ENCODE data around the gene ZWILCH.

Gene ZWILCH

GRCh38 chr15:66598095-66598815 lies 93.1 kb downstream of the ZWILCH start:
- TF ChIP-seq YY1 (IDR thresholded peaks at IDR 0.05; ENCODE audit: low read depth) (no peak), TEAD4 (IDR thresholded peaks at IDR 0.05) (no peak), EP300 (IDR thresholded peaks at IDR 0.05; ENCODE audit: borderline replicate concordance) (no peak), EGR1 (IDR thresholded peaks at IDR 0.05) (no peak), FOXM1 (IDR thresholded peaks at IDR 0.05; ENCODE audit: borderline replicate concordance, low read depth) (no peak), TAF1 (IDR thresholded peaks at IDR 0.05; ENCODE audit: low read depth) (no peak), NFIC (IDR thresholded peaks at IDR 0.05) (no peak), RAD21 (IDR thresholded peaks at IDR 0.05; ENCODE audit: low read depth) (no peak), CREB1 (IDR thresholded peaks at IDR 0.05; ENCODE audit: low read depth) (no peak), CEBPB (IDR thresholded peaks at IDR 0.05) (no peak), ZBTB7A (IDR thresholded peaks at IDR 0.05; ENCODE audit: low read depth) (no peak), MAX (IDR thresholded peaks at IDR 0.05) (no peak)
- TF ChIP-seq, protein P1, sequence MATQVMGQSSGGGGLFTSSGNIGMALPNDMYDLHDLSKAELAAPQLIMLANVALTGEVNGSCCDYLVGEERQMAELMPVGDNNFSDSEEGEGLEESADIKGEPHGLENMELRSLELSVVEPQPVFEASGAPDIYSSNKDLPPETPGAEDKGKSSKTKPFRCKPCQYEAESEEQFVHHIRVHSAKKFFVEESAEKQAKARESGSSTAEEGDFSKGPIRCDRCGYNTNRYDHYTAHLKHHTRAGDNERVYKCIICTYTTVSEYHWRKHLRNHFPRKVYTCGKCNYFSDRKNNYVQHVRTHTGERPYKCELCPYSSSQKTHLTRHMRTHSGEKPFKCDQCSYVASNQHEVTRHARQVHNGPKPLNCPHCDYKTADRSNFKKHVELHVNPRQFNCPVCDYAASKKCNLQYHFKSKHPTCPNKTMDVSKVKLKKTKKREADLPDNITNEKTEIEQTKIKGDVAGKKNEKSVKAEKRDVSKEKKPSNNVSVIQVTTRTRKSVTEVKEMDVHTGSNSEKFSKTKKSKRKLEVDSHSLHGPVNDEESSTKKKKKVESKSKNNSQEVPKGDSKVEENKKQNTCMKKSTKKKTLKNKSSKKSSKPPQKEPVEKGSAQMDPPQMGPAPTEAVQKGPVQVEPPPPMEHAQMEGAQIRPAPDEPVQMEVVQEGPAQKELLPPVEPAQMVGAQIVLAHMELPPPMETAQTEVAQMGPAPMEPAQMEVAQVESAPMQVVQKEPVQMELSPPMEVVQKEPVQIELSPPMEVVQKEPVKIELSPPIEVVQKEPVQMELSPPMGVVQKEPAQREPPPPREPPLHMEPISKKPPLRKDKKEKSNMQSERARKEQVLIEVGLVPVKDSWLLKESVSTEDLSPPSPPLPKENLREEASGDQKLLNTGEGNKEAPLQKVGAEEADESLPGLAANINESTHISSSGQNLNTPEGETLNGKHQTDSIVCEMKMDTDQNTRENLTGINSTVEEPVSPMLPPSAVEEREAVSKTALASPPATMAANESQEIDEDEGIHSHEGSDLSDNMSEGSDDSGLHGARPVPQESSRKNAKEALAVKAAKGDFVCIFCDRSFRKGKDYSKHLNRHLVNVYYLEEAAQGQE (IDR thresholded peaks at IDR 0.05; ENCODE audit: low read depth), result no peak
- TF ChIP-seq, protein P2, sequence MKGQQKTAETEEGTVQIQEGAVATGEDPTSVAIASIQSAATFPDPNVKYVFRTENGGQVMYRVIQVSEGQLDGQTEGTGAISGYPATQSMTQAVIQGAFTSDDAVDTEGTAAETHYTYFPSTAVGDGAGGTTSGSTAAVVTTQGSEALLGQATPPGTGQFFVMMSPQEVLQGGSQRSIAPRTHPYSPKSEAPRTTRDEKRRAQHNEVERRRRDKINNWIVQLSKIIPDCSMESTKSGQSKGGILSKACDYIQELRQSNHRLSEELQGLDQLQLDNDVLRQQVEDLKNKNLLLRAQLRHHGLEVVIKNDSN (IDR thresholded peaks at IDR 0.05), result no peak
